Astrocyte of the cerebellum (primary cell): ENCODE data around the gene CARS1.

ENCODE experiments used
- DNase-seq: peaks from one replicate; pipeline ENCODE4 v3.0.0-alpha.2; 2011; ENCODE audit warnings: low read depth
- H3K4me3 ChIP-seq: 2 replicates; pipeline ENCODE4 v1.5.1; 2011; ENCODE audit warnings: mild to moderate bottlenecking, low read depth, low read length, moderate library complexity
- CTCF ChIP-seq: IDR thresholded peaks from 2 replicates; pipeline ENCODE4 v1.5.1; 2012; ENCODE audit warnings: low read length, low read depth, moderate library complexity, mild to moderate bottlenecking; ENCODE audit errors: missing control alignments
- in situ Hi-C: cut with HindIII; loops from 2 replicates; pipeline ENCODE4 v1.10.0; 2017; ENCODE audit warnings: low sequenced_read_pairs

CARS1 gene

GRCh38 chr11:3015796-3016195 lies 41.4 kb downstream of the CARS1 start:
- TF ChIP-seq CTCF, result no peak
- in situ Hi-C loops, result no loop called here
- no peak for DNase-seq
- H3K4me3 ChIP-seq, result no peak overlapping the region

- no peak for DNase-seq
- H3K4me3 ChIP-seq, result no peak overlapping the region
- TF ChIP-seq CTCF, result no peak
- in situ Hi-C loops, result no loop called here
These were observed 42.3 kb downstream of the CARS1 start for GRCh38 chr11:3014943-3015342.

- TF ChIP-seq CTCF, result no peak
- H3K4me3 ChIP-seq, result no peak overlapping the region
- no peak for DNase-seq
- in situ Hi-C loops, result no loop called here
These were observed 42.9 kb downstream of the CARS1 start for GRCh38 chr11:3014057-3014938.

GRCh38 chr11:3011891-3012885 lies 45.0 kb downstream of the CARS1 start:
- H3K4me3 ChIP-seq, result no peak overlapping the region
- in situ Hi-C loops, result no loop called here
- no peak for DNase-seq
- TF ChIP-seq CTCF, result no peak

GRCh38 chr11:3010521-3011275 lies 46.5 kb downstream of the CARS1 start:
- H3K4me3 ChIP-seq, result no peak overlapping the region
- TF ChIP-seq CTCF, result no peak
- DNase-seq, result no peak
- in situ Hi-C loops, result no loop called here

- H3K4me3 ChIP-seq, result no peak overlapping the region
- in situ Hi-C loops, result no loop called here
- TF ChIP-seq CTCF, result no peak
- DNase-seq, result no peak
These were observed 47.2 kb downstream of the CARS1 start for GRCh38 chr11:3010004-3010403.
